DOHH2 (cell line): ENCODE measurements around the gene NTPCR.

ENCODE experiments used
- H3F3A ChIP-seq: fragments of 200-600 bp; sonication (generic), shearing (Covaris generic); 2 replicates; pipeline ENCODE4 v1.6.0; 2016; ENCODE audit warnings: antibody characterized with exemption, mild to moderate bottlenecking; ENCODE audit not compliant: control insufficient read depth, insufficient read depth
- H3K27ac ChIP-seq: fragments of 200-600 bp; sonication (generic); 2 replicates; pipeline ENCODE4 v1.5.1; 2014; ENCODE audit warnings: low read depth, mild to moderate bottlenecking, low read length, moderate library complexity
- H3K27me3 ChIP-seq: fragments of 200-600 bp; sonication (generic); 2 replicates; pipeline ENCODE4 v1.6.1; 2014; ENCODE audit warnings: mild to moderate bottlenecking, low read length, mixed read lengths; ENCODE audit not compliant: control insufficient read depth
- H3K36me3 ChIP-seq: fragments of 200-600 bp; sonication (generic); 2 replicates; pipeline ENCODE4 v1.6.1; 2014; ENCODE audit warnings: mild to moderate bottlenecking, low read length, moderate library complexity, mixed read lengths; ENCODE audit not compliant: control insufficient read depth
- H3K4me1 ChIP-seq: fragments of 200-600 bp; sonication (generic); 2 replicates; pipeline ENCODE4 v1.6.1; 2014; ENCODE audit warnings: mild to moderate bottlenecking, low read length, mixed read lengths; ENCODE audit not compliant: control insufficient read depth
- H3K4me2 ChIP-seq: fragments of 200-600 bp; sonication (generic); 2 replicates; pipeline ENCODE4 v1.6.0; 2014; ENCODE audit warnings: mild to moderate bottlenecking, low read length, moderate library complexity
- H3K4me3 ChIP-seq: fragments of 200-600 bp; sonication (generic); 2 replicates; pipeline ENCODE4 v1.5.1; 2014; ENCODE audit warnings: mild to moderate bottlenecking, low read length, mixed read lengths
- H3K79me2 ChIP-seq: fragments of 200-600 bp; sonication (generic); 2 replicates; pipeline ENCODE4 v1.6.1; 2014; ENCODE audit warnings: mild to moderate bottlenecking, low read length, mixed read lengths; ENCODE audit not compliant: control insufficient read depth
- H3K9me2 ChIP-seq: fragments of 200-600 bp; sonication (generic); replicated peaks from 2 replicates; pipeline ENCODE4 v1.6.1; 2014; ENCODE audit warnings: mild to moderate bottlenecking, low read length, mixed read lengths; ENCODE audit not compliant: control insufficient read depth
- H3K9me3 ChIP-seq: fragments of 200-600 bp; sonication (generic); 2 replicates; pipeline ENCODE4 v1.6.1; 2014; ENCODE audit warnings: antibody characterized with exemption, low read length, mixed read lengths; ENCODE audit not compliant: control insufficient read depth, insufficient read depth
- H4K20me1 ChIP-seq: fragments of 200-600 bp; sonication (generic); 2 replicates; pipeline ENCODE4 v1.6.0; 2014; ENCODE audit warnings: low read depth, mild to moderate bottlenecking, antibody characterized with exemption, low read length, moderate library complexity; ENCODE audit not compliant: control insufficient read depth, insufficient read depth
- EZH2phosphoT487 ChIP-seq: fragments of 200-600 bp; sonication (generic); IDR thresholded peaks from 2 replicates; pipeline ENCODE4 v1.6.1; 2017; ENCODE audit warnings: borderline replicate concordance, mild to moderate bottlenecking, antibody characterized with exemption, low read length, moderate library complexity, mixed read lengths
- TF ChIP-seq, protein P1 (sequence below): fragments of 200-600 bp; sonication (generic); IDR thresholded peaks from one replicate; pipeline ENCODE4 v1.5.1; 2014; ENCODE audit warnings: antibody characterized with exemption, mild to moderate bottlenecking, low read depth, low read length; ENCODE audit not compliant: poor library complexity, severe bottlenecking

The NTPCR gene

GRCh38 chr1:232958067-232958466 is 7.7 kb downstream of the NTPCR start:
- Histone ChIP-seq H3K79me2 (peaks cover 20% of the 10 kb centered on the region), H3K27ac (no peak overlapping the region), H3K4me1 (peaks cover 10% of the 10 kb centered on the region), H3F3A (no peaks in the 10 kb centered on the region), H3K4me2 (no peak overlapping the region), H3K4me3 (no peak overlapping the region), H3K36me3 (peaks cover 31% of the 10 kb centered on the region), H3K9me2 (no peaks in the 10 kb centered on the region; the same call in 1 of the 2 replicates), H3K9me3 (no peaks in the 10 kb centered on the region), H3K27me3 (no peaks in the 10 kb centered on the region), H4K20me1 (no peaks in the 10 kb centered on the region; the same call in 1 of the 2 replicates)
- TF ChIP-seq, protein P1, sequence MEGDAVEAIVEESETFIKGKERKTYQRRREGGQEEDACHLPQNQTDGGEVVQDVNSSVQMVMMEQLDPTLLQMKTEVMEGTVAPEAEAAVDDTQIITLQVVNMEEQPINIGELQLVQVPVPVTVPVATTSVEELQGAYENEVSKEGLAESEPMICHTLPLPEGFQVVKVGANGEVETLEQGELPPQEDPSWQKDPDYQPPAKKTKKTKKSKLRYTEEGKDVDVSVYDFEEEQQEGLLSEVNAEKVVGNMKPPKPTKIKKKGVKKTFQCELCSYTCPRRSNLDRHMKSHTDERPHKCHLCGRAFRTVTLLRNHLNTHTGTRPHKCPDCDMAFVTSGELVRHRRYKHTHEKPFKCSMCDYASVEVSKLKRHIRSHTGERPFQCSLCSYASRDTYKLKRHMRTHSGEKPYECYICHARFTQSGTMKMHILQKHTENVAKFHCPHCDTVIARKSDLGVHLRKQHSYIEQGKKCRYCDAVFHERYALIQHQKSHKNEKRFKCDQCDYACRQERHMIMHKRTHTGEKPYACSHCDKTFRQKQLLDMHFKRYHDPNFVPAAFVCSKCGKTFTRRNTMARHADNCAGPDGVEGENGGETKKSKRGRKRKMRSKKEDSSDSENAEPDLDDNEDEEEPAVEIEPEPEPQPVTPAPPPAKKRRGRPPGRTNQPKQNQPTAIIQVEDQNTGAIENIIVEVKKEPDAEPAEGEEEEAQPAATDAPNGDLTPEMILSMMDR: no peak
- no peak for TF ChIP-seq EZH2phosphoT487

GRCh38 chr1:232962761-232963745 is 12.6 kb downstream of the NTPCR start:
- Histone ChIP-seq H3K4me3 (no peak overlapping the region), H3K79me2 (no peaks in the 10 kb centered on the region), H3K4me2 (no peak overlapping the region)

DNA sequence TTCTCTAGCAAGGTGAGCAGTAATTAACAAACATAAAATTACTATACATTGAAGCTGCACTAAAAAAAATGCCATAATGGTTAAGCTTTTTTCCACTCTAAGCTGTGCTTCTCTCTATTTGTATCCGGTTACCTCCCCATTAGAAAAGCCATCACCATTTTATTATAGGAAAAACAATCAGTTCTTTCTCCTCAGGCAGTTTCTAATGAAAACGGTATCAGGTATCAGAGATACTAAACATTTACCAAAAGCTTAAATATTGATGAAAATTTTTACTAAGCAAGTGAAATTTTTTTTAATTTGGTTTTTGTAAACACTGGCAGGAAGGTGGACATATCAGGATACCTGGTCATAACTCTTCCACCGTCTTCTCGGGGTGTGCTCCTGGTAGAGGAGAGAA is 14.2 kb downstream of the NTPCR start:
- TF ChIP-seq, protein P1: no peak
- TF ChIP-seq EZH2phosphoT487: no peak

More at GRCh38 chr1:232962761-232963745, 12.6 kb downstream of the NTPCR start:
- H3F3A ChIP-seq: no peaks in the 10 kb centered on the region
- no peaks in the 10 kb centered on the region for H3K9me2 ChIP-seq
- H3K9me3 ChIP-seq: no peaks in the 10 kb centered on the region
- TF ChIP-seq EZH2phosphoT487: no peak
- TF ChIP-seq, protein P1: no peak
- peaks cover 39% of the 10 kb centered on the region for H3K36me3 ChIP-seq
- H3K4me1 ChIP-seq: peaks cover 19% of the 10 kb centered on the region
- no peaks in the 10 kb centered on the region for H3K27me3 ChIP-seq
- no peak overlapping the region for H3K27ac ChIP-seq
- H4K20me1 ChIP-seq: no peaks in the 10 kb centered on the region

More for the DNA sequence above, 14.2 kb downstream of the NTPCR start:
- H3K9me3 ChIP-seq: no peaks in the 10 kb centered on the region
- H3K36me3 ChIP-seq: peaks cover 43% of the 10 kb centered on the region
- no peak overlapping the region for H3K27ac ChIP-seq
- no peak overlapping the region for H3K4me3 ChIP-seq
- H3K4me2 ChIP-seq: no peak overlapping the region
- no peaks in the 10 kb centered on the region for H3F3A ChIP-seq
- H3K4me1 ChIP-seq: peaks cover 19% of the 10 kb centered on the region
- H3K27me3 ChIP-seq: no peaks in the 10 kb centered on the region
- H4K20me1 ChIP-seq: no peaks in the 10 kb centered on the region
- H3K9me2 ChIP-seq: no peaks in the 10 kb centered on the region
- no peaks in the 10 kb centered on the region for H3K79me2 ChIP-seq
